ENCODE results near the gene PHKG2.
A peak's percentile ranks its signal among the peaks of the same experiment; 100 is the strongest.

The PHKG2 gene

DNA sequence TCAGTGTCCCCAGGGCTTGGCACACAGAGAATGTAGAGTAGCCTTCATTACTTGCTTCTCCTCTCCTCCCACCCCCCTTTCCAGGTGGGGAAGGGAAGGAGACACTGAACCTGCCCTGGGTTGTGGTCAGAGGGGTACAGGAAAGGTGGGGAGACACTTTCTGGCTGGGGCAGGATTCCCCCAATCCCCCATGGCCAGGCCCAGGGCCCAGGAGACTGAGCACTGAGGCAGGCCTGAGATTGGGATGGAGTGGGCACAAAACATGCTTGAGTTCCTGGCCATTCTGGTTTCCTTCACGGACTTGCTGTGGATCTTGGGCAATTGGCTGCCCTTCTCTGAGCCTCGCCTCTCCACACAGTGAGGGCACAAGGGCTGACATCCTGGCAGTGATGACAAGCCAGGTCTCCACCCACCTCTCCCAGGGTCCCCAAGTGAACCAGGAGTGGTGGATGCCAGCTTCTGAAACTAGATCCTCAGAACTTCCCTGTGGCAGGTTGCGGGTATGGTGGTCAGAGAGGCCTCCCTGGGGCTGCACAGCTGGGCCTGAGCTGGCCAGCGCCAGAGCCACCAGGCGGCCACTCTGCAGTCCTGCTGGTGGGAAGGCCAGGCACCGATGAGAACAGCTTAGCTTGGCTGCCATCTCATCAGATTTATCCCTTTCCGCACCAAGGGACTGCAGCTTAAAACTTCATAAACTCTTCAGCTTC is 29.5 kb downstream of the PHKG2 start:
- no peak for DNase-seq

DNA sequence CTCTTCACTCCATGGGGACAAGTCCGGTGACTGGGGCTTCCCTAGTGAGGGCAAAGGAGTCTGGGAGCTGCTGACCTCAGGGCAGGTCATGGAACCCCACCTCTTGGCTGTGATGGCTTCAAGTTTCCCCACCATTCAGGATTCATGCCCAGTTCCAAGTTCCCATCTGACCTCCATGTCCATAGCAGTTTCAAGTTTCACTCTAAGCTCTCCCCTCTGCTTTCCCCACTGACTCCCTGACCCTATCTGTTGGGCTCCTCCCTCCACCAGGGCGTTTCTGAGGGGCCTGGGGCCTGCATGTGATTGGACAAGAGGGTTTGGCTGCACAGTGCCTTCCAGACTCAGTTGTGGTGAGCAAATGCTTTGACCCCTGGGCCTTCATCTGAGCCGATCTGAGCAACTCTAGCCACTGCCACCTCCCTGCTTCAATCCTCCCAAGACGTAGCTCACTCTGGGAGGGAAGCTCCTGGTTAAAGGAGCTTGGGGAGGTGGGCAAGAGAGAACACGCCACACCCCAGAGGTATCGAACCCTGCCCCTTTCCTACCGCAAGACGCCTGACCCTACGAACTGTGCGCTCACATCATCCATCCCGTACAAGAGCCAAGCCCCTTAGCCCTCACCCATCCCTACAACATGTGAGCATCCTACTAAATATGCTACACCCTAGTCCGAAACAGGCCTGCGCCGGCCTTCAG is 30.5 kb downstream of the PHKG2 start:
- DNase-seq: no peak

DNA sequence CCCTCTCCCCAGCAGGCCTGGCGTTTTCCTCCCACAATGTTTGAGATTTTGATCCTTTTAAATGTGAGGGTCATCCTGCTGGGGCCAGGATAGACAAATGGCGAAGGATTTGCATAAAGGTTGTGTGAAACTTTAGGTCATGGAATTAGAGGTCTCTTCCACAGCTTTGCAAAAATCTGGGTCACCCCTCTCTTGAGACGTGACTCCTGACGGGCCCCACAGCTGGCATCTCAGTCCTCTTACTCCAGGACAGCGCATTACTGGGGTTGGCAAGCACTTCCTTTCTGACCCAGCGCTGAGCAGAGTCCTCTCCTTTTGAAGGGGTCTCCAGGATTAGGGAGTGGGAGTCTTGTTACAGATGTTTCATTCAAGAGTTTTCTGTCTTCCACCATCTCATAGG is 31.4 kb downstream of the PHKG2 start:
- no peak for DNase-seq

DNA sequence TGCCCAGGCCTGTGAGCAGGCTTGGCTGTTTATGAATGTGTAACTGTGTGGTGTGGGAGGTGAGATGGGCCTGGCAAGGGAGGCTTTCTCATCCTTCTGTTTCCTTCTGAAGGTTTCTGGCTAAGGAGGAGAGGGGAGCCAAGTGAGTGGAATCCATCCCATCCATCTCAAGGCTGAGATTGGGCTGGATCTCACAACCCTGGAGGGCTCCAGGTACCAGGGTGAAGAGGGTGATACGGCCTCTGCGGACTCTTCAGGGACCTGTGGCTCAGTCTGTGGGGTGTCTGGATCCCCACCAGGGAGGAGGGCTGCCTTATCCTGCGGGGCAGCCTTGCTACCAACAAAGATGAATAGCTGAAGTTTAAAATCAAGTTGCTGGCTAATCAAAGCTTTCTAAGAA is 31.8 kb downstream of the PHKG2 start:
- DNase-seq: no peak

DNA sequence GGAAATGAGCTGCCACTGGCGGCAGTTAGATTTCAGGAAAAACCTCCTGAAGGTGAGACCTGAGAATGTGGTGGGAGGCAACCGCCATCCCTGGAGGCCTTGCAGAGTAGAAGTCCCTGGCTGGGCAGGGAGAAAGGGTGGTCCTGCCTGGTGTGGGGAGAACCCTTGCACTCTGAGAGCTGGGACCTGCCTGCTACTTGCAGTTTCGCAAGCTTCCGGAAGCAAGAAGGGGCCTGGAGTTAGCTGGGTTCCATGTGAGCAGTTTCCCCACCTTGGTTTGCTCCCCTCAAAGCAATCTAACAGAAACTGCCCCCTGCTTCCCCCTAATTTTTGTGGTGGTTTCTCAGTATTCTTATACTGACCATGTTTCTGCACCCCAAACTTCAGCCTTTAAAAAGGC is 32.3 kb downstream of the PHKG2 start:
- DNase-seq: no peak

DNA sequence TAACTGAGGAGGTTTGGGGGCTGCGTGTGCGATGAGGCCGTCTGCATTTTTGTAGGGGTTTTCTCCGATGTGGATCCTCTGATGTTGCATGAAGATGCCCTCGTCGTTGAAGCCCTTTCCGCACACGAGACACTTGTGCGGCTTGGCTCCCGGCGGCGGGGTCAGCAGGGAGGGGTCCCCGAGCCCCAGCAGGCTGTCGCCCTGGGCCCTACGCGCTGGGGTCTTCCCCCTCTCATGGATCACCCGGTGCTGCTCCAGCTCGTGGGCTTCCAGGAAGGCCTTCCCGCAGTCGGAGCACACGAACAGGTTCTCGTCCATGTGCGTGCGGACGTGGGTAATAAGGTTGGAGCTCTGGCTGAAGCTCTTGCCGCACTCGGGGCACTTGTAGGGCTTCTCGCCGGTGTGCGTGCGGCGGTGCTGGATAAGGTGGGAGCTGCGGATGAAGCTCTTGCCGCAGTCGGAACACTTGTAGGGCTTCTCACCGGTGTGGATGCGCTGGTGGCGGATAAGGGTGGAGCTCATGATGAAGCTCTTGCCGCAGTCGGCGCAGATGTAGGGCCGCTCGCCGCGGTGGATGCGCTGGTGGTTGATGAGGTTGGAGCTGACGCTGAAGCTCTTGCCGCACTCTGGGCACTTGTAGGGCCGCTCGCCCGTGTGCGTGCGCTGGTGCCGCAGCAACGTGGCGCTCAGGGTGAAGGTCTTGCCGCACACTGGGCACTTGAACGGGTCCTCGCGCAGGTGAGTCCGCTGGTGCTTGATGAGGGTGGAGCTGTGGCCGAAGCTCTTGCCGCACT is 34.5 kb downstream of the PHKG2 start:
- no peak for DNase-seq

DNA sequence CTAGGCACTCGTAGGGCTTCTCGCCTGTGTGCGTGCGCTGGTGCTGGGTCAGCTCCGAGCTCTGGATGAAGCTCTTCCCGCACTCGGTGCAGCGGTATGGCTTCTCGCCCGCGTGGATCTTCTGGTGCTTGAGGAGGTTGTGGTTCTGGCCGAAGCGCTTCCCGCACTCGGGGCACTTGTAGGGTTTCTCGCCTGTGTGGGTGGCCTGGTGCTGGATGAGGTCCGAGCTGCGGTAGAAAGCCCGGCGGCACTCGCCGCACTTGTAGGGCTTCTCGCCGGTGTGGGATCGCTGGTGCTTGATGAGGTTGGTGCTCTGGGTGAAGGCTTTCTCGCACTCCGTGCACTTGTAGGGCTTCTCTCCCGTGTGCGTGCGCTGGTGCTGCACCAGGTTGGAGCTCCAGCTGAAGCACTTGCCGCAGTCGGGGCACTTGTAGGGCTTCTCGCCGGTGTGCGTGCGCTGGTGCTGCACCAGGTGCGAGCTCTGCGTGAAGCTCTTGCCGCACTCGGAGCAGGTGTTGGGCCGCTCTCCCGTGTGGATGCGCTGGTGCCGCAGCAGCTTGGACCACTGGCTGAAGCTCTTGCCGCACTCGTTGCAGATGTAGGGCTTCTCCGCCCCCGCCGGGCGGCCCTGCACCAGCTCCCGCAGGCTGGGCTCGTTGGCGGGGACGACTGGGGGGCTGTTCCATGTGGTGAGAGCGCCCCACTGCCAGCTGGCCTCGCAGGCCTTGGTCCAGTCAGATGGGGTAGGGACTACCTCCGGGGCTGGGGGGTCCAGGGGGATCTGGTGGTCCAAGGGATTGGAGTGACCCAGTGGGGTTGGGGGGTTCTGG is 35.3 kb downstream of the PHKG2 start:
- no peak for DNase-seq

DNA sequence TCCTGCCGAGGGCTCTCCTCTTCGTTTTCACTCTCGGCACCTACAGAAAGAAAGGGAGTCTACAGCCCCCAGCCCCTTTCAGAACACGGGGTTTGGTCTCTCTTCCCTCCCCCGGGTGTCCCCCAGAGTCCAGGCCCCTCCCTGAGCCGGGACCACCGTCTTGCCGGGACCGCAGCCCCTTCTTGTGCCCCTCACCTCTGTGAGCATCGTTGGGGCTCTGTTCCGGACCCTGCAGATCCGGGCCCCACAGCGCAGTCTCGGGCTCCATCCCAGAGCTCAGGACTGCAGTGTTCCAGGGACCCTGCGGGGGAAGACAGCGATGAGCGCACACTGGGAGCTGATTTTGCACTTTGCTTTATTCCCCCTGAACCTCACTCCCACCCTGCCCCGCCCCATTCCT is 36.0 kb downstream of the PHKG2 start:
- no peak for DNase-seq

DNA sequence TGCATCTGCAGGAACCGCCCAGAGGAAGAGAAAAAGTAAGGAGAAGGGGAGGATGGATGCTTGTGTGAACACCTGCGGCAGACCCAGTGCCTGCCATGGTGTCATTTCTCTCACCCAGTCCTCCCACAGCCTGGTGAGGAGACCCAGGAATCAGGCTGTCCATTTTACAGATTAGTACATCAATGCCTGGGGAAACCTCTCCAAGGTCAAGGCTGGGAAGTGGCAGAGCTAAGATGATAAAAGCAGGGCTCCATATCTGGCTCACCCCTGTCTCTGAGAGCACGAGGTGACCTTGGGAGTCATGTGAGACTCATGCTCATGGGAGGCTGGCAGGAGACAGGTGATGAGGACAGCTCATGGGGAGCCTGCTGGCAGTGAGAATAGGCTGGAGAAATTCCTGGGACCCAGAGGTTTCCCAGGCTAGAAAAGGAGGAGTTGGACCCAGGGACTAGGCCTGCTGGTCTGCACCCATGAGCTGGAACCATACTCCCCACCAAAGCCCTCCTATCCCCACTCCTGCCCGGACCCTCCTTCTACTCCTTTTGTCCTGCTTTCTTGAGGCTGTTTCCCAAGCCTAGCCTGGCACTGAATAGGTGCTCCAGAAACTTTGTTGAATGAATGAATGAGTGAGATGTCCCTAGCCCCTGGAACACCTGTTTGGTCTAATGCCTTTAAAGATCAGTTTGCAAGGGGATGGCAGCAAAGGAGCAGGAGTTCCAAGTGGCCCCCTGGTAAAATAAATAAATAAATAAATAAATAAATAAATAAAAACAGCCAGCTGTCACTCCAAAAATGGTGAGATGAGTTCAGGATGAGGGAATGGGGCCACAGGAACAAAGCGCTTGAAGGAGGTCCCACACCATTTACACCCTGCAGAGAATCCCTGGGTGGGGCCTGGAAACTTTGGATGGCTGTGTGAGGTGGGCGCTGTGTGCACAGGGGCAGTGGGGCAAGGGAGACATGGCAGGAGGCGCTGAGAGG is 37.2 kb downstream of the PHKG2 start:
- no peak for DNase-seq

DNA sequence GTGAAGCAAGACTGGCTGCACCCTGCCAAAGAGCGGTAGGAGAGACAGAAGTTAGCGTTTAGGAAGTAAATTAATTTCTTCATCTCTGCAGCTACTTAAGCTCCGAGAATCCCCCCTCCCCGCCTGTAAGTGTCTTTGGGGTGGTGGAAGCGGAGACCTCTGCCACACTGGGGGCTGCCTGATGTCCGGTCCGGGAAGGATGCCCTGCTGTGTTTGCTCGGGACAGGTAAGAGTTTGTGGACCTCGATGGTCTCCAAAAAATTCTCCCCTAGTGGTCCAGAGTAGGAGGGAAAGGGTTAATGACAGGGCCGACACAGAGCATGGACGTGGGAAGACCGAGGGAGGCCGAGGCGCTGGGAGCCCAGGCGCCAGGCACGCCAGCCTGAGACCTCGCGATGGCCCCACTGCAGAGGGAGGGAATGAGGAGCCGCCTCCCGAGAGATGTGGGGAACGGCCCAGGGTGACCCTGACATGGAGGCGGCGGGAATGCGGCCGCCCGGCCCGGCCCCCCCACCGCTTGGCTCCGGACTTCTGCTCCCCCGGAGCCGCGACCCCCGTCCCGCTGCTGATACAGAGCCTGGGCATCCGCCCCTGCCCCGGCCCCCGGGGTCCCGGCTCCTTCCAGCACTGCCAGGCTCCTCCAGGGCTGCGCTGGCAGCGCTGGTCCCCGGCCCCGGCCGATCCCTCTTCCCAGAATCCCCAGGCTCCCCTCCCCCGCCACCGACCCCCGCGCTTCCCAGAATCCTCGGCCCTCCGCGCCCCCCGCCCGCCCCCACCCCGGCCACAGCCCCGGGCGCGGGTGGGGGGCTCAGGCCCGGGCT is 38.1 kb downstream of the PHKG2 start:
- DNase-seq: peak; percentile 4

DNA sequence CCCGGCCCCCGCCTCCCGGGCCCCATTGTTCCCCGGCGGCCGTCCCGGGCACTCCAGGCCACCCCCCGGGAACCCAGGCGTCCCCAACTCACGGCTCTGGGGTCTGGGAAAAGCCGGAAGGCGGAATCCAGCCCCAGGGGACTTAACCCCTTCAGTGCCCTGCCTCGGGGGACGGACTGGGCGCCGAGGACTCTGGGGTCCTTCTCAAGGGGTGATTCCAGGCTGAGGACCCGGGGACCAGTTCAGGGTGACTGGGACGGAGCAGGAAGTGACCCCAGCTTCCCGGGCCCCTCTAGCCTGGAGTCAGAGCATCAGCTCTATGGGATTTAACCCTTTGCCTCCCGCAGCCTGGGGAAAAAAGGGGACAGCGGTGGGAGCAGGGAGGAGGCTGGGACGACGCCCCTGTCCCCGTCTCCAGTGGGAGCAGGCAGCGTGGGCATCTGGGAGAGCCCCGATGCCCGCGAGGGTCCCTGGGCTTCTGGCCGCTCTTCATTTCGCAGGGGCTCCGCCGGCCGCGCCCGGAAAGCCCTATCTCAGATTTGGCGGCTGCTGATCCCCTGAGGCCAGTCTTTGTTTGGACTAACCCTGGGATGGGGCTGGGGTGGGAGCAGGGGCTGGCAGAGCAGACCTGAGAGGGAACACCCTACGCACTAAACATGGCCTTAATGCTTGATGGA is 38.8 kb downstream of the PHKG2 start, which contains the start of gene ZNF629:
Gene ZNF629, minus strand, starts transcription at position 270 of the 677 bp plus-strand sequence. CDS start 2,723 bp downstream, outside the sequence.
- DNase-seq: peak; percentile 67

DNA sequence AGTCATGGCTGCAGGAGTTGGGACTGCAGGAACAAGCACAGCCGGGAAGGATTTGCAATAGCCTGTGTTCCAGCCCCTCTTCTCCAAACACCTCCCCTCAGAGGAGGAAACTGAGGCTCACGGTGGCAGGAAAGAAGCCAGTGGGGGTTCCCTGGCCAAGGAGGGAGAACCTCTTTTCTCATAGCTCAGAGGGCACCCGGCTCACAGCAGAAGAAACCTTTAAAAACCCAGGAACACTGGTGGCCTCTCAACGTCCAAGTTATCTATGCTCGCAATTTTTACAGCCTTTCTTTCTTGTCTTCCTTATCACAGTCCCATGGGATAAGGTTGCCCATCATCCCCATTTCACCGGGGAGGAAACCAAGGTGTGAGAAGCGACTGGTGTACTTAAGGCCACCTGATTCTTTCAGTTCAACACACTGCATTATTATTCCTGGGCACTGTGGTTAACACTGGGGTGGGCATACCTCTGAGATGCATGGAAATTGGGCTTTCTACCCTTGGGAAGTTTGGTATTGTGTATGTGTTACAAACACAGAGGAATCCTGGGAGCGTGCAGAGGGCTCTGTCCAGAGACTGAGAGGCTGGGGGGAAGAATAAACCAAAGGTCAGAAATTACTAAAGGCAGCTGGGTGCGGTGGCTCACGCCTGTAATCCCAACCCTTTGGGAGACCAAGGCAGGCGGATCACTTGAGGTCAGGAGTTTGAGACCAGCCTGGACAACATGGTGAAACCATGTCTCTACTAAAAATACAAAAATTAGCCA is 39.6 kb downstream of the PHKG2 start:
- no peak for DNase-seq

DNA sequence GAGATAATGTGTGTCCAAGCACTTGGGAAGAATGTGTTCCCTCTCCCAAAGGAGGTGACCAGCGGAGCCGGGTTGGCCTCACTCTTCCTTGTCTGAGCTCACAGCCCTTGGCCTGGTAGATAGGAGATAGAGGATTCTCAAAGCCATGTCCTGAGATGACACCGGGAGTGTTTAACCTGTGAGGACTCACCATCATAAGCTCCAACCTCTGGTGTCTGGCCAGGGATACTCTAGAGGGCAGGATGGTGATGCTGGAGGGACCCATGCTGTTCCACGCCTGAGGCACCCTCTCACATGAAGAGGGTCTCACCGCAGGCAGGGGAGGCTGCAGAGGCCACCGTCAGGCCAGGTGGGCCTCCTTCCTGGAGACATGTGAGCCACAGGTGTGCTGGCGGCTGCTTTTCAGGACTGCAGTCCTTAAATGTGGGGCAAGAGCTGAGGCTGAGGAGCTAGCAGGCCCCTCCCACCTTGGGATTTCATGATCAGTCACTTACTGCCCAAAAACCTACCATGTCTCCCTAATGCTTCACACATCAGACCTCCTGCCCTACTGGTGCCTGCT is 45.4 kb downstream of the PHKG2 start:
- no peak for DNase-seq

DNA sequence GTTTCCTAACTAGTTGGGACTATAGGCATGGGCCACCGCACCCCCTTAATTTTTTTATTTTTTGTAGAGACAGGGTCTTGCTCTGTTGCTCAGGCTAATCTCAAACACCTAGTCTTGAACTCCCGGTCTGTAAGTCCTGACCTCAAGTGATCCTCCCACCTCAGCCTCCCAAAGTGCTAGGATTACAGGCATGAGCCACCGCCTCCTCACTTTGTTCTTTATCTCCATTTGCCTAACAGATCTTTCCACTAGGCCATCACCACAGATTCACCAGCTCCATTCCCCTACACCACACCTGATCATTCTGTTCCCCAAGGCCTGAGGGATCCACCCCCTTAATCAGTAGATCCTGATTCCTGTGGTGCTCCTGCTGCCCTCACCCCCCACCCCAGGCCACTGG is 46.4 kb downstream of the PHKG2 start:
- DNase-seq: no peak

DNA sequence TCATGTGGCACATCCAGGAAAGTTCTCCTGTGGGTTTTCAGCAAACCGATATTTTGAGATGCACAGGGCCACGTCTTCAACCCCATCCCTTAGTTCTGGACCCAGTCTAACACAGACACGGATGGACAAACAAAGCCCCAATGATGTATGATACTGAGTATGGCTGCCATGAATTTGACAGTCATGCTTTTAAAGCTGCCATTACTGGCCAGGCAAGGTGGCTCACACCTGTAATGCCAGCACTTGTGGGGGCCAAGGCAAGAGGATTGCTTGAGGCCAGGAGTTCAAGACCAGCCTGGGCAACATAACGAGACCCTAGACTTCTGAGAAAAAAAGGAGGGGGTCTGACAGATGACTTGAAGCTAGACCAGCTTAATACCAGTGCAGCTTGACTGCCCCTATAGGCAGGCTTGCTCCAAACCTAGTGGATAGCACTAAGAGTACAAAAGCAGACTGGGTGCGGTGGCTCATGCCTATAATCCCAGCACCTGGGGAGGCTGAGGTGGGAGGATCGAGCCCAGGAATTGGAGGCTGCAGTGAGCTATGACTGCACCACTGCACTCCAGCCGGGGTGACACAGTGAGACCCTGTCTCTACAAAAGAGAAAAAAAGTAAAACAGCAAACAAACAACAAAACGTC is 49.6 kb downstream of the PHKG2 start:
- DNase-seq: no peak
